ENCODE measurements around the gene DAP3. TPM values are rescaled to one million over a fixed set of nuclear protein-coding genes. Genes with fewer than 3 reads are reported as not detected.
"Not testable (repeated sequence)": the region's sequence is repeated elsewhere in the genome, so short reads cannot be mapped to it uniquely, and the experiment has no call there.

Gene DAP3
- total RNA-seq = 59.1 TPM

- not testable (repeated sequence) for DNase-seq
These were observed at the start of gene DAP3 for GRCh38 chr1:155689081-155689607. Gene DAP3 (plus strand): TSS chr1:155689091. CDS start chr1:155709780, 20,689 bp downstream.

- no peak for DNase-seq
These were observed 48.5 kb upstream of the DAP3 start for GRCh38 chr1:155640367-155640766.

- DNase-seq = not testable (repeated sequence)
These were observed 46.2 kb upstream of the DAP3 start for GRCh38 chr1:155642559-155643180.

- DNase-seq = no peak
These were observed 45.7 kb upstream of the DAP3 start for GRCh38 chr1:155643230-155643629.

GRCh38 chr1:155645034-155645598 is 43.8 kb upstream of the DAP3 start:
- no peak for DNase-seq

GRCh38 chr1:155645648-155646047 is 43.2 kb upstream of the DAP3 start:
- no peak for DNase-seq

GRCh38 chr1:155646307-155646706 is 42.6 kb upstream of the DAP3 start:
- peak; percentile 6 for DNase-seq

- DNase-seq = peak; percentile 24
These were observed 40.4 kb upstream of the DAP3 start for GRCh38 chr1:155648207-155649147.

- DNase-seq = no peak
These were observed 39.2 kb upstream of the DAP3 start for GRCh38 chr1:155649676-155650075.

- DNase-seq = no peak
These were observed 38.6 kb upstream of the DAP3 start for GRCh38 chr1:155650231-155650757.

GRCh38 chr1:155651861-155652661 is 36.8 kb upstream of the DAP3 start:
- DNase-seq = no peak

- no peak for DNase-seq
These were observed 35.9 kb upstream of the DAP3 start for GRCh38 chr1:155652951-155653350.

- DNase-seq = no peak
These were observed 31.4 kb upstream of the DAP3 start for GRCh38 chr1:155657463-155657862.

GRCh38 chr1:155661239-155661638 is 27.7 kb upstream of the DAP3 start:
- DNase-seq = not testable (repeated sequence)

GRCh38 chr1:155669233-155670162 is 19.4 kb upstream of the DAP3 start:
- no peak for DNase-seq

GRCh38 chr1:155671750-155672149 is 17.1 kb upstream of the DAP3 start:
- DNase-seq = no peak

GRCh38 chr1:155673003-155673402 is 15.9 kb upstream of the DAP3 start:
- DNase-seq = no peak

GRCh38 chr1:155678027-155678426 is 10.9 kb upstream of the DAP3 start:
- DNase-seq = no peak

GRCh38 chr1:155678992-155679391 is 9.9 kb upstream of the DAP3 start:
- not testable (repeated sequence) for DNase-seq

- no peak for DNase-seq
These were observed 8.4 kb upstream of the DAP3 start for GRCh38 chr1:155680531-155680930.

GRCh38 chr1:155681776-155682175 is 7.1 kb upstream of the DAP3 start:
- DNase-seq = no peak

Measured in skin of body (tissue), 2 donors.